HG03025 (cell line): ENCODE data around the gene ABLIM2.

Experiments used
- ATAC-seq: cut with Tn5 transposase; IDR thresholded peaks from one replicate; pipeline ENCODE4 v1.9.1; 2021; ENCODE audit warnings: mild to moderate bottlenecking, moderate library complexity; ENCODE audit not compliant: unreplicated experiment, low FRiP score

The ABLIM2 gene

DNA sequence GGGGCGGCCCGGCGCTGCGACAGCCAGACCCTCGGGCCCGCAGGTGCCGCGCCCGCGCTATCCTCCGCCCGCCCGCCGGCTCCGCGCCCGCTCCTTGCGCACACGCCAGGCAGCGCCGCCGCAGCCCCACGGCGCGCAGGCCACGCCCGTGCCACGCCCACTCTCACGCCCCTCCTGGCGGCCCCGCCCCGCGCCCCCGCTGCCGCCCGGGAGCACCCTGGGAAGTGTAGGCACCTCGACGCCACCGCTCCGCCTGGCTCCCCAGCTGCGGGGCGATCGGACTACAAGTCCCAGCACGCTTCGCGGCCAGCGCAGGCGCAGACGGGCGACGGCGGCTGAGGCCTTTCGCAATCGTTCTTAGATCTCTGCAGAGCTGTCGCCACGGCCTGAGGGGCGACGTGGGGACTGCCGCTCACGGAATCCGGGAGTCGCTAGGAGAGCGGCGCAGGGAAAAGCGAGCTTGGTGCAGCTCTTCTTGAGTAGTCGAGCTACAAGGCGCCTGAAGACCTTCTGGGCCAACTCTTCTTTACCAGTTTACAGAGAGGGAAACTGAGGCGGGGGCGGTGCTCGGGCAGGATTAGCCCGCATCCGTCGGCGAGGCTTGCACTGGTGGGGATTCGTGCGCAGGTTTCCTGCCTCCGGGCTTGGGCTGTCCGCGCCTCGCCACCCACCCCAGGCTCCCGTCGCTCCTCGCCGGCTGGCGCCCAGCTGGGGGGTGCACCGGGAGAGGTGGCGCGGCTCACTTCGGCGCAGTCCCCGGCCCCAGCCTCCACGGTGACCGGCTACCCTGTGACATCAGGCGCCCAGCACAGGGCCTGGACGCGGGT is at the start of gene ABLIM2:
Gene ABLIM2 (minus strand): TSS at position 104 of the 827 bp plus-strand sequence. CDS start 124 bp downstream, outside the sequence.
- ATAC-seq, result peak; percentile 96

- ATAC-seq, result no peak
Observed at GRCh38 chr4:8207314-8207713, 48.7 kb upstream of the ABLIM2 start.

DNA sequence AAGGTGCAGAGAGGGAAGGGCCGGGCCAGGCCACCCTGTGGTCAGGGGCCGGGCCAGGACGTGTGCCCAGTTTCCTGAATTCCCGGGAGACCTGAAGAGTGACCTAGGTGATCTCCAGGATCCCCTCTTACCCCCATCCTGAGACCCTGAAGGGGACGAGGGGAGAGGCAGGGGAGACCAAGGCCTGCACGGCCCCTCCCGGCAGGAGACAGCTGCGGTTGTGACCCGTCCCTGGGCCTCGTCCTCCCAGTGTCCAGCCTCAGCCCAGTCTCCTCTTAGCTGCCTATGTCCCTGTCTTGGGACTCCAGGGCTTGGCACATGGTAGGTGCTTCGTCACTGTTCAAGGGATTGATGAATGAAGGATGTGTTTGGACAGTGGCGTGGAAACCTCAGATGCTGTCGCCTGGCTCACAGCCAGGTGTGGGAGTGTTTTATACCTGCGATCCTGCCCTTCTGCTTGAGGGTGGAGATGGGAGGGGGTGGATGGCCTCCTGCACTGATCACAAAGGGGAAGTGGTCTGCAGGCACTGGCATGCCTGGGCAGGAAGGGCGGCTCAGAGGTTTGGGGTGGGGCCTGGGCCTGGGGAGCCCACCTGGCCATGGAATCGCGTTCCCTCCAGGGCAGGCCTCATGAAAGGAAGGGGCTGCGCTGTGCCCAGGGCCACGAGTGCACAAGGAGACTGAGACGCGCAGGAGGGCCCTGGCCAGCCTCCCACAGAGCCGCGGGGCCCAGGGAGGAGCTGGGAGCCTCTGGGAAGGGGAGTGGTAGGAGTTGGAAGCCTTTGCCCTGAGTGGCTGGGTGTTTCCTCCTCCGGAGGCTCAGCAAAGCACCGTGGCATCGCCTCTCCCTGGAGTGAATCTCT is 47.4 kb upstream of the ABLIM2 start:
- no peak for ATAC-seq

DNA sequence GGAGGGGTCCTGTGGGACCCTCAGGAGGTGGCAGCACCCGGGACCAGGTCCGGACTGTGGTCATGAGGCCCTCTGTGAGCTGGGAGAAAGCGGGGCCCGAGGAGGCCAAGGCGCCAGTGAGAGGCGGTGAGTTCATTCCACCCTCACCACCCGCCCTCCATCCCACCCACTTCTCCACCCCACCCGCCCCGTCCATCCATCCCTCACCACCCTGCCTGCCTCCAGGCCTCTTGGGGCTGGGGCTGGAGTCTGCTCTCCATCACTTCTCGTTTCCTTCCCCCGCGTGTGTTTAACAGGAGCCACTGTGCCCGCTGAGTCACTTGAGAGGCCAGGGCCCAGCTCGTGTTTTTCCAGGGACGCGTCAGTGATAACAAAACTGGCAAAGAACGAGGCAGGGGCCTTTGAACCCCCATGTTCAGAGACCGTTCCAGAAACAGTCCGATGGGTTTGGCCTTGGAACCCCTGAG is 46.7 kb upstream of the ABLIM2 start:
- ATAC-seq, result no peak

- ATAC-seq, result no peak
Observed at GRCh38 chr4:8204576-8205227, 46.1 kb upstream of the ABLIM2 start.

DNA sequence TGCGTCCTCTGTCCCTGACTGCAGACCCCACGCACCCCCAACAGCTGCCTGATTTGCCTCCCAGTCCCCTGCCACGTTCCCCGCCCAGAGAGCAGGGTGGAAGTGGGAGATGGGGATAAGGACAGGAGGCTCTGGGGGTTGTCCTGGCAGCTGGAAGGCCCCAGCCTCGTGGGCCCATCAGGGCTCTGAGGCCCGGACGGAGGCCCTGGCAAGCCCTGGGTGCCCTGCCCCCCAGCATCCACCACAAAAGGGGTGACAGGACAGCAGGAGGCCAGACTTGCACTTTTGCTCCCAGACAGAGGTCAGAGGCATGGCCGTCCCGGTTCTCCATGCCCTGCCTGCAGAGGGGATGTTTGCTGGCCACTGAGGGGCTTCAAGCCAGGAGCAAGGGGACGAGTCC is 45.2 kb upstream of the ABLIM2 start:
- ATAC-seq, result no peak

GRCh38 chr4:8203052-8203401 is 44.4 kb upstream of the ABLIM2 start:
- no peak for ATAC-seq

DNA sequence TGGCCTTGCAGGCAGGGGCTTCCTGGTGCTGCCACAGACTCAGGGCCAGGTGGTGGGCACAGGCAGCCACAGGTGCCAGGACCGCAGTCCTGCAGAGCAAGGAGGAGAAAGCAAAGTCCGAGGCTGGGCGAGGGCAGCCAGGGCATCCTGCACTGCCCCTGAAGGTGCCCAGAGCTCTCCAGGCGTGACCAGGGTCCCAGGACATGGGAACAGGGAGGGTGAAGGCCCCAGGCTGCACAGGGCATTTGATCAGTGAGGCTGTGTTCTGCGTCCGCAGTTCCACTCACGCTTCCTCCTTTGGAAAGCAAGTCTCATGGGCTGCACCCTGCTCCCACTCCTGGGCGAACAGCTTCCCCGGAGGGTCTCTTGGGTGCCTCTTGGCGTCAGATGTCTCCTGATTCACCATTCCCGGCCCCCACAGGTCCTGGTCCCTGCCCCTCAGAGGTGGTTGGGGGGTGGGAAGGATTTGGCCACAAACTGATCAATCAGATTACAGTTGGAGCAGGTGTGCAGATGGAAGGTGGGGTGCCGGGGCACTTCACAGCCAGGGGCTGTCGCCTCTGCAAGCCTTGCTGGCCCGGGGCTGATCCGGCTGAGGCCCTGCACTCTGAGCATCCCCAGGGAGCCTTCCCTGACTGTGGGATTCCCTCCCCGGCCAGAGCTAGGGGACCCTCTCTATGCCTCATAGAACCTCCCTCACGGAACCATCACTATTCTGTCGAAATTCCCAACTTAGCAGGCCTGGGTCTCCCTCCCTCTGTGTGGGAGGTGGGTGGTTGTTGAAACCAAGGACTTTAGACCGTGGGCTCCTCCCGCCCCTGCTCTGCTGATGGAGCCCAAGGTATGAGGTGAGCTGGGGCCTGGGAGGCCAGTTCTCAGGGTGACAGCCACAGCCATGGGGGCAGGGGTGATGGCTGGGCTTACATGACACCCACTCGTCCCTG is 43.8 kb upstream of the ABLIM2 start:
- no peak for ATAC-seq

DNA sequence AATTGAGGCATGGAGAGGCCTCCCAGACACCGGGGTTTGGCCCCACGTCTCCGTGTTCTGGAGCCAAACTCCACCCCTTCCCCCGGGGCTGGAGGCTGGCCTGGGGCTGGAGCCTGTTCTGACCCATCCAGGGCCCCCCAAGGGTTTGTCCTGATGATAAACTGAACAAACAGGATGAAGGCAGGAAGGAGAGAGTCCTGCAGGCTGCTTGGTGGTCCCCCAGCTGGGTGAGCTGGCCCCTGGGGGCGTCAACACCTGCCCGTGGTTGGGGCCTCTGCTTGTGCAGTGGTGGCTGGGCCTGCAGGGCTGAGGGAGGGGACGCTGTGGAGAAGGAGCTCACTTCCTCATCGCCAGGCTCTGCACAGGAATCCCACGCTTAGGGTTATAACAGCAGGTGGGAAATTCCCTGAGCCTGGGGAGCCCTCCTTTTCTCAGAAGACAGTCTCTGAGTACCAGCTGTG is 42.7 kb upstream of the ABLIM2 start:
- no peak for ATAC-seq

- ATAC-seq, result no peak
Observed at GRCh38 chr4:8200302-8200975, 41.8 kb upstream of the ABLIM2 start.

- ATAC-seq, result no peak
Observed at GRCh38 chr4:8199594-8200301, 41.1 kb upstream of the ABLIM2 start.

GRCh38 chr4:8198906-8199593 is 40.4 kb upstream of the ABLIM2 start, which contains the start of gene SH3TC1:
Gene SH3TC1 (plus strand): TSS chr4:8199290. CDS start chr4:8205195, 5,905 bp downstream.
- peak; percentile 75 for ATAC-seq

DNA sequence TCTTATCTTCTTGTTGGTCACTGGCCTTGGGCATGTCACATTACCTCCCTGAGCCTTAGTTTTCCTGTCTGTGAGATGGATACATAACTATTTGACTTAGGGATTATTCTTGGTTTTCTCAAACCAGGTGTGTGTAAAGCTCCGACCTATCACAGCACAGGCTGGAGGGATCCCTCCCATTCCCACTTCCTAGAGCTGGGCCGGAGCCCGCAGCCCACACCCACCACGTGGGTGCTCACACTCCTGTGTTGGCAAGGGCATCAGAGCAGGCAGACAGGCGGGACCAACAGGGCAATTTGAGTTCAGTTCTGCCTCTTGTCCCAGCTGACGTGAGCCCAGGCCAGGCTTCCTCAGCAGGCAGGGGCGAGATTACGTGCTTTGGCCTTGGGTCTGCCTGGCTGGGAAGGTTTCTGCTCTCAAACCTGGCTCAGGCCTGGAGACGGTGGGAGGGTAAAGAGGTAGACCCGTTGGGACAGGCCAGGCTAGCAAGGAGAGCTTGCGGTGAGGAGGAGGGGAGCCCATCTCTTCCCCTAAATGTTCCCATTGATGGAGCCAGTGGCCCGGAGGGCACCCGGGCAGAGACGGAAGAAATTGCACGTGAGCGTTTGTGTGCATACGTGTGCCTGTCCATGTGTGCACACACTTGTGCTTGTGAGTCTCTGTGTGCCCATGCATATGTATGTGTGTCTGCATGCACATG is 39.7 kb upstream of the ABLIM2 start:
- no peak for ATAC-seq

- ATAC-seq, result no peak
Observed at GRCh38 chr4:8197521-8197920, 38.9 kb upstream of the ABLIM2 start.

DNA sequence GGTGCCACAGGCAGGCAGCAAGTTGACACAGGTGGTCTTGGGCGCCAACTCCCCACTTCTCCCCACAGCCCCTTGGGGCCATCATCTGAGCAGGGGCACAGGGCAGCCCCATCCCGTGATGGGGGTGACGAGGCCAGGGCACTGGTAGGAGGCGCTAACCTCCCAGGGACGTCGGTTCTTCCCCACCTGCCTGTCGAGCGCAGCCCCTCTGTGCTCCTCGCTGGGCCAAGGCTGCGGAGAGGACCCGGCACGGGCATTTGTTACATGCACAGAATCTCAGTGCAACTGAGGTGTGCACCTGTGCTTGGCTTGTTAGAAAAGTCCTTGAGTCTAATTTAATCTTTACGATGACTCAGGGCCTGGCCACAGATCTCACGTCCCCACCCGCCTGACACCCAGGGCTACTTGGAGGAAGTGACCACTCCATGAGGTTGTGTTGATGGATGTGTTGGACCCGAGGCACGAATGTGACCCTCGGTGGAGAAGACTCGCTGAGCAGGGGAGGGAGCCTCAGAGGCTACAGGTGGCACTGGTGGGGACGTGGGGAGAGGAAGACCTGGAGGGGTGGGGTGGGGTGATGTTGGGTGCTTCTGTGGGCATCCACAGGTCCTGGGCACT is 37.3 kb upstream of the ABLIM2 start:
- ATAC-seq, result no peak

GRCh38 chr4:8195431-8195830 is 36.8 kb upstream of the ABLIM2 start:
- no peak for ATAC-seq
